H9 (cell line): ENCODE results near the gene MYL10. TPM values are rescaled to one million over a fixed set of nuclear protein-coding genes. Genes with fewer than 3 reads are reported as not detected.
"Not testable (repeated sequence)": the region's sequence is repeated elsewhere in the genome, so short reads cannot be mapped to it uniquely, and the experiment has no call there.

Source experiments
- DNase-seq: peaks from one replicate; pipeline ENCODE4 v3.0.0-alpha.2; 2017
- H2AFZ ChIP-seq: one replicate; pipeline ENCODE4 v1.6.1; 2013; ENCODE audit warnings: mild to moderate bottlenecking, low read length, control low read depth, moderate library complexity
- H2AK5ac ChIP-seq: 2 replicates; pipeline ENCODE4 v1.6.1; 2013; ENCODE audit warnings: low read length, control low read depth, mixed read lengths; ENCODE audit not compliant: insufficient read length
- H2BK120ac ChIP-seq: one replicate; pipeline ENCODE4 v1.6.1; 2013; ENCODE audit warnings: low read depth, mild to moderate bottlenecking, low read length, control low read depth, inconsistent platforms; ENCODE audit not compliant: poor library complexity, severe bottlenecking
- H2BK12ac ChIP-seq: 2 replicates; pipeline ENCODE4 v1.6.1; 2013; ENCODE audit warnings: low read length, control low read depth, mixed read lengths, low read depth; ENCODE audit not compliant: insufficient read length
- H2BK15ac ChIP-seq: 2 replicates; pipeline ENCODE4 v1.6.1; 2013; ENCODE audit warnings: low read depth, low read length, control low read depth
- H2BK20ac ChIP-seq: one replicate; pipeline ENCODE4 v1.6.1; 2013; ENCODE audit warnings: low read depth, mild to moderate bottlenecking, low read length, control low read depth, inconsistent platforms; ENCODE audit not compliant: poor library complexity, severe bottlenecking
- H2BK5ac ChIP-seq: 2 replicates; pipeline ENCODE4 v1.6.1; 2013; ENCODE audit warnings: low read length, control low read depth, mixed read lengths; ENCODE audit not compliant: insufficient read length
- H3K14ac ChIP-seq: 2 replicates; pipeline ENCODE4 v1.6.1; 2013; ENCODE audit warnings: low read length, control low read depth; ENCODE audit not compliant: insufficient read depth
- H3K18ac ChIP-seq: 2 replicates; pipeline ENCODE4 v1.6.1; 2013; ENCODE audit warnings: low read depth, mild to moderate bottlenecking, mixed read lengths, low read length, control low read depth; ENCODE audit not compliant: insufficient read length
- H3K23ac ChIP-seq: 2 replicates; pipeline ENCODE4 v1.6.1; 2013; ENCODE audit warnings: low read length, control low read depth, mixed read lengths, low read depth; ENCODE audit not compliant: insufficient read length
- H3K23me2 ChIP-seq: 2 replicates; pipeline ENCODE4 v1.6.1; 2013; ENCODE audit warnings: low read depth, mild to moderate bottlenecking, mixed read lengths, low read length, control low read depth; ENCODE audit not compliant: insufficient read length, poor library complexity, severe bottlenecking
- H3K27ac ChIP-seq: 2 replicates; pipeline ENCODE4 v1.5.1; 2013; ENCODE audit warnings: low read length, control low read depth, mixed read lengths, low read depth; ENCODE audit not compliant: insufficient read length
- H3K27me3 ChIP-seq: 2 replicates; pipeline ENCODE4 v1.6.1; 2013; ENCODE audit warnings: low read length, control low read depth, inconsistent platforms; ENCODE audit not compliant: insufficient read depth
- H3K4ac ChIP-seq: 2 replicates; pipeline ENCODE4 v1.6.1; 2013; ENCODE audit warnings: low read depth, mild to moderate bottlenecking, control low read depth, inconsistent platforms, low read length, moderate library complexity
- H3K4me1 ChIP-seq: 2 replicates; pipeline ENCODE4 v1.6.1; 2013; ENCODE audit warnings: low read length, control low read depth, inconsistent platforms; ENCODE audit not compliant: insufficient read depth
- H3K4me2 ChIP-seq: 2 replicates; pipeline ENCODE4 v1.6.1; 2013; ENCODE audit warnings: low read length, control low read depth, mixed read lengths; ENCODE audit not compliant: insufficient read length, insufficient read depth
- H3K56ac ChIP-seq: 2 replicates; pipeline ENCODE4 v1.6.1; 2013; ENCODE audit warnings: low read depth, mild to moderate bottlenecking, mixed read lengths, low read length, control low read depth; ENCODE audit not compliant: insufficient read length
- H3K79me1 ChIP-seq: 2 replicates; pipeline ENCODE4 v1.6.1; 2013; ENCODE audit warnings: low read depth, mild to moderate bottlenecking, moderate library complexity, low read length, control low read depth, inconsistent platforms; ENCODE audit not compliant: insufficient read depth, poor library complexity, severe bottlenecking
- H3K79me2 ChIP-seq: 2 replicates; pipeline ENCODE4 v1.6.1; 2013; ENCODE audit warnings: low read length, control low read depth, inconsistent platforms; ENCODE audit not compliant: insufficient read depth
- H3K9ac ChIP-seq: 2 replicates; pipeline ENCODE4 v1.6.1; 2013; ENCODE audit warnings: low read length, control low read depth, mixed read lengths; ENCODE audit not compliant: insufficient read length; ENCODE audit errors: extremely low read depth
- H3K9me3 ChIP-seq: one replicate; pipeline ENCODE4 v1.6.1; 2013; ENCODE audit warnings: low read depth, low read length, inconsistent platforms; ENCODE audit not compliant: control insufficient read depth
- H3T11ph ChIP-seq: one replicate; pipeline ENCODE4 v1.6.1; 2013; ENCODE audit warnings: mild to moderate bottlenecking, low read length, control low read depth, inconsistent platforms
- H4K20me1 ChIP-seq: one replicate; pipeline ENCODE4 v1.6.1; 2013; ENCODE audit not compliant: control insufficient read depth, insufficient read length, insufficient read depth
- H4K5ac ChIP-seq: 2 replicates; pipeline ENCODE4 v1.6.1; 2013; ENCODE audit warnings: low read depth, mild to moderate bottlenecking, mixed read lengths, low read length, control low read depth; ENCODE audit not compliant: insufficient read length
- H4K8ac ChIP-seq: replicated peaks from 2 replicates; pipeline ENCODE4 v1.6.1; 2013; ENCODE audit warnings: low read length, control low read depth, mixed read lengths, low read depth; ENCODE audit not compliant: insufficient read length
- H4K91ac ChIP-seq: 2 replicates; pipeline ENCODE4 v1.6.1; 2013; ENCODE audit warnings: low read depth, mild to moderate bottlenecking, moderate library complexity, mixed read lengths, low read length, control low read depth; ENCODE audit not compliant: insufficient read length
- H3K27ac Mint-ChIP-seq, 3 experiments: 2 replicates in 2 of 3; 3 replicates in 1 of 3; pipeline ENCODE4 v1.8.0; 2020 to 2021; ENCODE audit warnings: mixed read lengths in 3 of 3, mild to moderate bottlenecking in 1 of 3, moderate library complexity in 1 of 3
- H3K27me3 Mint-ChIP-seq: 2 replicates; pipeline ENCODE4 v1.8.0; 2021; ENCODE audit warnings: low read depth, mild to moderate bottlenecking, moderate library complexity, mixed read lengths
- H3K36me3 Mint-ChIP-seq, 3 experiments: 2 replicates in 2 of 3; 3 replicates in 1 of 3; pipeline ENCODE4 v1.8.0; 2020 to 2021; ENCODE audit warnings: low read depth in 3 of 3, mixed read lengths in 3 of 3; ENCODE audit not compliant: insufficient read depth in 1 of 3
- H3K4me1 Mint-ChIP-seq, 2 experiments: 2 replicates each; pipeline ENCODE4 v1.8.0; 2020; ENCODE audit warnings: mixed read lengths in 2 of 2
- H3K4me3 Mint-ChIP-seq, 2 experiments: 2 replicates in 1 of 2; 3 replicates in 1 of 2; pipeline ENCODE4 v1.8.0; 2020 to 2021; ENCODE audit warnings: mild to moderate bottlenecking in 2 of 2, mixed read lengths in 2 of 2, moderate library complexity in 1 of 2
- H3K9me3 Mint-ChIP-seq, 2 experiments: 2 replicates in 1 of 2; 3 replicates in 1 of 2; pipeline ENCODE4 v1.8.0; 2020; ENCODE audit warnings: mild to moderate bottlenecking in 2 of 2, mixed read lengths in 2 of 2, moderate library complexity in 1 of 2
- WGBS: extraction: QIAGEN DNeasy Blood & Tissue Kit; methylation state at CpG from one replicate; pipeline ENCODE4 v1.1.7; 2013; ENCODE audit warnings: missing lambda C conversion rate, low lambda C conversion rate, mixed read lengths; ENCODE audit not compliant: insufficient read length; ENCODE audit errors: extremely low coverage; 5-methylcytosine and 5-hydroxymethylcytosine counted together
- total RNA-seq: library from RNA; stranded (reverse); gene quantifications from 2 replicates; pipeline ENCODE4 v1.2.1, GENCODE V29; 2021
- TF ChIP-seq, protein P1 (sequence below): fragments of 200-600 bp; sonication (generic); conservative IDR thresholded peaks from 3 replicates; pipeline ENCODE4 v1.8.0; 2021; ENCODE audit warnings: antibody characterized with exemption, mild to moderate bottlenecking

MYL10 gene
- total RNA-seq, 1 experiment from 2014 or later, result 0.50 TPM

DNA sequence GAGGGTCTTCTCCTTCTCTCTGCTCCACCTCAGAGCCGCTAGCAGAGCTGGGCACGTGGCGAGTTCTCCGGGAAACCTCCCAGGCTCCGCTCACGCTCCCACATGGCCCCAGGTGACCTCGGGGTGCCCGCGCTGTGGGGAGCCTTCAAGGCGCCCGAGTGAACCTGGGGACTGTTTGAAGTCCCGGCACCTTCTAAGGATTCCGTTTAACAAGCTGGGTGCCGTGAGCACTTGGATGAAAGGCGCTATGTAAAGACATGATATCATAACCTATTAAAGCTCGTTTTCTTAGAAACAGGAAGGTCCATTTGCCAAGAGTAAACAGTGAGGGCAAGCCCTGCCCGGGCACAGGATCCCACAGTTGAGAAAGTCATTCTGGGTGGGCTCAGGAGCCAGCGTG, 15.8 kb upstream of the MYL10 start:
- H3K23ac ChIP-seq, result no peak overlapping the region
- H3K27me3 Mint-ChIP-seq, result no peaks in the 10 kb centered on the region
- TF ChIP-seq, protein P1, sequence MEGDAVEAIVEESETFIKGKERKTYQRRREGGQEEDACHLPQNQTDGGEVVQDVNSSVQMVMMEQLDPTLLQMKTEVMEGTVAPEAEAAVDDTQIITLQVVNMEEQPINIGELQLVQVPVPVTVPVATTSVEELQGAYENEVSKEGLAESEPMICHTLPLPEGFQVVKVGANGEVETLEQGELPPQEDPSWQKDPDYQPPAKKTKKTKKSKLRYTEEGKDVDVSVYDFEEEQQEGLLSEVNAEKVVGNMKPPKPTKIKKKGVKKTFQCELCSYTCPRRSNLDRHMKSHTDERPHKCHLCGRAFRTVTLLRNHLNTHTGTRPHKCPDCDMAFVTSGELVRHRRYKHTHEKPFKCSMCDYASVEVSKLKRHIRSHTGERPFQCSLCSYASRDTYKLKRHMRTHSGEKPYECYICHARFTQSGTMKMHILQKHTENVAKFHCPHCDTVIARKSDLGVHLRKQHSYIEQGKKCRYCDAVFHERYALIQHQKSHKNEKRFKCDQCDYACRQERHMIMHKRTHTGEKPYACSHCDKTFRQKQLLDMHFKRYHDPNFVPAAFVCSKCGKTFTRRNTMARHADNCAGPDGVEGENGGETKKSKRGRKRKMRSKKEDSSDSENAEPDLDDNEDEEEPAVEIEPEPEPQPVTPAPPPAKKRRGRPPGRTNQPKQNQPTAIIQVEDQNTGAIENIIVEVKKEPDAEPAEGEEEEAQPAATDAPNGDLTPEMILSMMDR, result no peak
- no peak overlapping the region for H4K8ac ChIP-seq
- no peak overlapping the region for H2BK120ac ChIP-seq
- H2BK20ac ChIP-seq, result no peak overlapping the region
- H3K14ac ChIP-seq, result no peak overlapping the region; the same call in 1 of the 2 replicates
- WGBS, result no CpG with 5 or more reads among the region's 18 CpGs
- H3K23me2 ChIP-seq, result no peaks in the 10 kb centered on the region
- H3K4me1 ChIP-seq, result no peaks in the 10 kb centered on the region
- H2BK5ac ChIP-seq, result no peak overlapping the region
- no peak overlapping the region for H2BK15ac ChIP-seq
- no peaks in the 10 kb centered on the region for H3K79me2 ChIP-seq
- H2AFZ ChIP-seq, result no peak overlapping the region
- H2BK12ac ChIP-seq, result no peak overlapping the region
- H4K91ac ChIP-seq, result no peak overlapping the region
- no peaks in the 10 kb centered on the region for H3K36me3 Mint-ChIP-seq
- H3K18ac ChIP-seq, result no peak overlapping the region
- DNase-seq, result no peak
- no peak overlapping the region for H3K4me2 ChIP-seq
- no peak overlapping the region for H2AK5ac ChIP-seq
- no peak overlapping the region for H3K4me3 Mint-ChIP-seq
- H3K4ac ChIP-seq, result no peak overlapping the region
- H3K4me1 Mint-ChIP-seq, result peaks cover 2 to 18% of the 10 kb centered on the region in 2 experiments; a peak in 3 of 4 replicates
- H3K9me3 ChIP-seq, result no peaks in the 10 kb centered on the region
- no peak overlapping the region for H3K9ac ChIP-seq
- no peak overlapping the region for H3K27ac ChIP-seq
- no peak overlapping the region for H3K56ac ChIP-seq
- no peak overlapping the region for H4K5ac ChIP-seq
- H3T11ph ChIP-seq, result no peak overlapping the region
- H3K27me3 ChIP-seq, result no peaks in the 10 kb centered on the region
- H3K79me1 ChIP-seq, result no peaks in the 10 kb centered on the region
- no peaks in the 10 kb centered on the region for H4K20me1 ChIP-seq
- no peak overlapping the region; a peak in 2 of 7 replicates for H3K27ac Mint-ChIP-seq
- H3K9me3 Mint-ChIP-seq, result no peaks in the 10 kb centered on the region

DNA sequence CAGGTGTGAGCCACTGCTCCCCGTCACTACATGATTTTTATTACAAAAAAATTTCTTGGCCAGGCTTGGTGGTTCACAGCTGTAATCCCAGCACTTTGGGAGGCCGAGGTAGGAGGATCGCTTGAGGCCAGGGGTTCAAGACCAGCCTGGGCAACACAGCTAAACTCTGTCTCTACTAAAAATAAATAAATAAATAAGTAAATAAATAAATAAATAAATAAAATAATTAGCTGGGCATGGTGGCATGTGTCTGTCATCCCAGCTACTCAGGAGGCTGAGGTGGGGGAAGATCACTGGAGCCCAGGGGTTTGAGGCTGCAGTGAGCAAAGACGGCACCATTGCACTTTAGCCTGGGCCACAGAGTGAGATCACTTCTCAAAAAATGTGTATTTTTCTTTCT, 10.0 kb upstream of the MYL10 start:
- H3K4ac ChIP-seq, H3K14ac ChIP-seq, H3K79me1 ChIP-seq, DNase-seq, H2BK20ac ChIP-seq, H2BK120ac ChIP-seq, H2BK12ac ChIP-seq, H3K56ac ChIP-seq, H3K4me1 Mint-ChIP-seq, H3K9me3 Mint-ChIP-seq, H4K91ac ChIP-seq, H3K4me1 ChIP-seq, H2BK15ac ChIP-seq, H3K27me3 Mint-ChIP-seq, H3T11ph ChIP-seq, H3K9ac ChIP-seq, H3K27ac ChIP-seq, H3K27ac Mint-ChIP-seq, H3K27me3 ChIP-seq, H2BK5ac ChIP-seq, H4K20me1 ChIP-seq, H3K4me2 ChIP-seq, H3K18ac ChIP-seq, H3K4me3 Mint-ChIP-seq, H3K23ac ChIP-seq, H3K23me2 ChIP-seq, H2AK5ac ChIP-seq, H3K9me3 ChIP-seq, H4K5ac ChIP-seq, H2AFZ ChIP-seq, H3K36me3 Mint-ChIP-seq, H3K79me2 ChIP-seq, H4K8ac ChIP-seq: not testable (repeated sequence)
- no CpG with 5 or more reads among the region's 4 CpGs for WGBS
